ENCODE measurements around the gene PXYLP1. TPM values are rescaled to one million over a fixed set of nuclear protein-coding genes. Genes with fewer than 3 reads are reported as not detected.

The PXYLP1 gene
- total and polyA plus RNA-seq, 2 donors (not counting 1 experiment from before 2014, with no cell fraction given): 1.4 to 4.5 TPM

DNA sequence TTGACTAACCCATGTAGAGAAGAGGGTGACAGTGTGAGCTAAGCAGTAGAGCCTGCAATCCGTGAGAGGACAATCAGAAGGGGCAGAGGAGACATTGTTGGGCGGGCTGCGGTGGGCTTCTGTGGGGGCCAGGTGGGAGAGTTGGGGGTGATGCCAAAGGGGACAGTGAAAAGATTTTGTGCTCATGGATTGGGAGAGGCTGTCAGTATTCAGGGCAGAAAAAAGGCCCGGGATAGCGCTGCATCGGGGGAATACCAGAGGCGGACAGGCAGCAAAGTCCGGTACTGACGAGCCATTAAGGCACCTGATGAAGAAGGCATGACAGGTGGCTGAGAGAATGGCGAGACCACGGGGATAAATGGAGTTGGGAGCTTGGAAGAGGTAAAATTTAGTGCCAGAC is 1.3 kb upstream of the PXYLP1 start:
- Histone ChIP-seq H3K27me3 (replicated peaks in 1 of 4; ENCODE audit: control extremely low read depth in 1 of 4, control insufficient read depth in 3 of 4, insufficient read depth in 4 of 4, low read length in 3 of 4) (peaks cover 0 to 4% (median 0%) of the 10 kb centered on the region in 4 experiments), H2AFZ (ENCODE audit: insufficient read depth, low read depth, low read length, poor library complexity, severe bottlenecking) (peak overlapping the region; percentile 96), H3K9ac (ENCODE audit: low read length) (no peak overlapping the region), H3K79me2 (ENCODE audit: control insufficient read depth, insufficient read depth, low read length) (no peaks in the 10 kb centered on the region), H3K4me2 (replicated peaks; ENCODE audit: low read depth, low read length, poor library complexity, severe bottlenecking) (peak overlapping the region; percentile 76), H3K4me1 (ENCODE audit: control insufficient read depth in 2 of 2, insufficient read depth in 2 of 2, low read length in 2 of 2) (peaks cover 9 to 16% of the 10 kb centered on the region in 2 donors), H3K36me3 (replicated peaks in 1 of 2; ENCODE audit: control extremely low read depth in 1 of 2, control insufficient read depth in 1 of 2, extremely low read depth in 1 of 2, insufficient read depth in 2 of 2, low read length in 1 of 2) (no peaks in the 10 kb centered on the region), H4K20me1 (ENCODE audit: control insufficient read depth, insufficient read depth, low read length, poor library complexity, severe bottlenecking) (no peaks in the 10 kb centered on the region), H3K9me3 (ENCODE audit: control extremely low read depth in 1 of 3, control insufficient read depth in 2 of 3, insufficient read depth in 1 of 3, low read length in 2 of 3) (no peaks in the 10 kb centered on the region), H3K27ac (ENCODE audit: low read length in 2 of 2) (no peak overlapping the region), H3K4me3 (ENCODE audit: control extremely low read depth in 1 of 5, extremely low read depth in 1 of 5, insufficient read depth in 1 of 5, low read depth in 2 of 5, low read length in 4 of 5) (no peak overlapping the region)
- DNase-seq (no peak), ATAC-seq (ENCODE audit: low read depth) (no peak)
- TF ChIP-seq, protein P1, sequence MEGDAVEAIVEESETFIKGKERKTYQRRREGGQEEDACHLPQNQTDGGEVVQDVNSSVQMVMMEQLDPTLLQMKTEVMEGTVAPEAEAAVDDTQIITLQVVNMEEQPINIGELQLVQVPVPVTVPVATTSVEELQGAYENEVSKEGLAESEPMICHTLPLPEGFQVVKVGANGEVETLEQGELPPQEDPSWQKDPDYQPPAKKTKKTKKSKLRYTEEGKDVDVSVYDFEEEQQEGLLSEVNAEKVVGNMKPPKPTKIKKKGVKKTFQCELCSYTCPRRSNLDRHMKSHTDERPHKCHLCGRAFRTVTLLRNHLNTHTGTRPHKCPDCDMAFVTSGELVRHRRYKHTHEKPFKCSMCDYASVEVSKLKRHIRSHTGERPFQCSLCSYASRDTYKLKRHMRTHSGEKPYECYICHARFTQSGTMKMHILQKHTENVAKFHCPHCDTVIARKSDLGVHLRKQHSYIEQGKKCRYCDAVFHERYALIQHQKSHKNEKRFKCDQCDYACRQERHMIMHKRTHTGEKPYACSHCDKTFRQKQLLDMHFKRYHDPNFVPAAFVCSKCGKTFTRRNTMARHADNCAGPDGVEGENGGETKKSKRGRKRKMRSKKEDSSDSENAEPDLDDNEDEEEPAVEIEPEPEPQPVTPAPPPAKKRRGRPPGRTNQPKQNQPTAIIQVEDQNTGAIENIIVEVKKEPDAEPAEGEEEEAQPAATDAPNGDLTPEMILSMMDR (IDR thresholded peaks at IDR 0.05): no peak
- no peak for TF ChIP-seq EZH2 (IDR thresholded peaks at IDR 0.05; ENCODE audit: borderline replicate concordance, insufficient read depth, low read depth, low read length, poor library complexity, severe bottlenecking)
- intact Hi-C loops (cut with micrococcal nuclease): loop anchor here (2.0 to 10.0 kb wide), 4 partner anchors 49 to 647 kb away; partner anchors contain the start of gene ATP1B3
- H3K27me3 Mint-ChIP-seq: no peaks in the 10 kb centered on the region
- H3K4me3 Mint-ChIP-seq: peak overlapping the region; percentile 95
- peaks cover 18% of the 10 kb centered on the region for H3K4me1 Mint-ChIP-seq
- H3K9me3 Mint-ChIP-seq (ENCODE audit: insufficient read depth): no peaks in the 10 kb centered on the region
- ChIA-PET CTCF (interaction anchor here (1.3 to 3.4 kb wide), 3 partner anchors 37 to 223 kb away, joined by 3 to 17 read pairs (median 6); no protein-coding TSS in a partner anchor), POLR2A (no interaction called here)
- WGBS (ENCODE audit: insufficient coverage): 98% methylated on average over 11 of the region's 11 CpGs
- H3K27ac Mint-ChIP-seq: peak overlapping the region; percentile 97

Measured in B cell (primary cell).